DMS153 (cell line): Measurements from ENCODE around the gene POTEC.
"Not testable (repeated sequence)": the region's sequence is repeated elsewhere in the genome, so short reads cannot be mapped to it uniquely, and the experiment has no call there.

ENCODE experiments used
- DNase-seq: peaks from one replicate; lab custom pipeline; 2025; lab: John Stamatoyannopoulos, UW

Gene POTEC

DNA sequence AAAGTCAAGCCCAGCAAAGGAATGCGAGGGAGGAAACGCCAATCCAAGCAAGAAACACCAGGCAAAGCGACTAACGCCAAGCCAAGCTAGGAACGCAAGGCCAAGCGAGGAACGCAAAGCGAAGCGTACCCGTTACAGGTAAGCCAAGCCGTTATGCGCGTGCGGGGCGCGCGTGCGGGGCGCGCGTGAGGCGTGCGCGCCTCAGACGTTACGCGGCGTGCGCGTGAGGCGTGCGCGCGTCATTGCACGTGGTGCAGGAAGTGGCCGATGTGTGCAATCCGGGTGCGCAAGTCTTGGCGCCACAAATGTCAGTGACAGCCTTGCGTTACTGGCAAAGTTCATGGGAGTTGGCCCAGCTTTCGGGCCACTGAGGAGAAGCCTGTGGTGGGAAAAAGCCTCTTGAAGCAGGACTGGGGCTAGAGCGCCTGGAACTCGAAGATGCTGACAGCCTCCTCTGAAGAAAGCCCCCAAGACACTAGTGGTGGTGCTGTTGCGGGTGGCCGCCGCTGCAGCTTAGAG lies at the start of gene POTEC:
POTEC (minus strand) TSS at position 155 of the 519 bp plus-strand sequence. CDS start 454 bp downstream, outside the sequence.
- not testable (repeated sequence) for DNase-seq

DNA sequence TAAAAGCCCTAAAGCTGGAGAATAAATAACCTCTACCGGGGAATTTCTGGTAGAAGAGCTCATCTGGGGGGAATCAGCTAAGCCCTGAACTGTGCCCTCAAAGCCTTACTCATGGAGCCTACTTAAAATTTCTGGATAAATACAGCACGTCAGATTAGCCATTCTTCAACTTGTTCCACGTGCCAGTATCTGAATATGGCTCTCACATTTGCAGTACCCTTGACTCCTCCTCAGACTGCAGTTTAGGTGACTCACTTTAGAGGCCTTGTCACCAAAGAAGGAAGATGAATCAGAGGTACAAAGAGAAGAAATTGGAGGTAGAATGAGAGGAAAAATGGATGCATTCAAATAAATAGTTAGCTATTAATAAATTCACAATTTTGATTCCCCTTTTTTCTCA lies 34.6 kb upstream of the POTEC start:
- DNase-seq, result no peak

DNA sequence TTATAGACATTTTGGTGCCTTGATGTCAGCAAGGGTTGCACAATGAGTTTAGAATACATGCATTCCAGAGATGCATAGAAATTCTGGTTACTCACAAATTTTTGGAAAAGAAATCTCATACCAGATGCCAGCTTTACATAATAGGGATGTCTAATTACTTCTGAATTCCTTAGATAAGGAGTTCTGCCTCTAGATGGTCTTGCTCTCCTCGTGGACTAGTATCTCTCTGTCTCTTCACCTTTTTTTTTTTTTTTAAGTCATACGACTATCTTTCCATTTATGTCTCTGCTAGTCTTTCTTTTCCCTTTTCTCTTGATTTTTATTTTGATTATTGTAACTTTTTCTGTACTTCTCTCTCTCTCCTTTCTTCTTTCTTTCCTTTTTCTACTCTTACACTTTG lies 16.1 kb upstream of the POTEC start:
- DNase-seq, result not testable (repeated sequence)

DNA sequence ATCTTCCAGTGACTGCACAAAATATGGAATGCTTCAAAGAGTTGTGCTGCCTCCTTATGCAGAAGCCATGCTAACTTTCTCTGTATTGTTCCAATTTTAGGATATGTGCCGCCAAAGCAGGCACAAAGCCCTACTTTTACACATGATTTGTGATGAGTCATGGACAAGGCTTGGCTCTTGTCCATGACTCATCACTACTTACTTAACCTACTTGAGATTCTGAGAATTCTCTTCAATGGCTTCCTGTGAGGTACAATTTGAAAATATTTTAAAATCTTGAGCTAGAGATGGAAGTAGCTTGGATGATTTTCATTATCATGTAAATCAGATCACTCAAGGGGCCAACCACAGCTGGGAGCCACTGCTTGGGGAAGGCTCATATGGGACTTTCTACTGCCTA lies 11.7 kb downstream of the POTEC start:
- DNase-seq, result not testable (repeated sequence)

DNA sequence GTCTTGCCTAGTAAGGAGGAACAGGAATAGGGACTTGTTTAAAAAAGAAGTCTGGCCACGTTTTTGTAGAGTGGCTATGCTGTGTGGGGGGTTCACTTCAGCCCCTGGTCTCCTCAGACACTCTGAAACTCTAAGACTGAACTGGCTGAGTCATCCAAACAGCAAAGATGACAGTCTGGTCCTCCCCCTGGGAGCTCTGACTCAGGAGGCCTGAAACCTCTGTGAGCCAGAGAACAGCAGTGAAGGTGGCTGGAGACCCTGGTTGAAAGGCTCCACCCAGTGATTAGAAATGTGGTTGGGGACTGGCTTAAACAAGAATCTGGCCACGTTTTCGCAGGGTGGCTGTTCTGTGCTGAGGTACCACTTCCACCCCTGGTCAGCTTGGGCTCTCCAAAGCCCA lies 32.7 kb downstream of the POTEC start:
- not testable (repeated sequence) for DNase-seq

DNA sequence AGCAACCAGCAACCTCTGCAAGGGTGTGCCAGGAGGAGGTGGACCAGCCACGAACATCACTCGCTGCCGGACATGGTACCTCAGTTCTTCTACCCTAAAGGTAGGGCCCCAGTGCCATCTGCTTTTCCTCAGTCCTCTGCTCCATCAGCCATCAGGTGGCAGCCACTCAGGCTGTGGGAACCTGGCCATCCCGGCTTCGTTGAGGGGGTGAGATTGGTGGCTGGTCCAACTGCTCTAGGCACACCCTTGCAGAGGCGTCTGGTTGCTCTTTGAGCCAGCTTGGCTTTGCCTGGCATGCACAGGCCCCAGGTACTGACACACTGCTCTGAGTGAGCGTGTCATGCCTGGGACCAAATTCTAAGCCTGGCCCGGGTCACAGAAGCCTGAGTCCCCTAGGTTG lies 39.7 kb downstream of the POTEC start:
- not testable (repeated sequence) for DNase-seq

DNA sequence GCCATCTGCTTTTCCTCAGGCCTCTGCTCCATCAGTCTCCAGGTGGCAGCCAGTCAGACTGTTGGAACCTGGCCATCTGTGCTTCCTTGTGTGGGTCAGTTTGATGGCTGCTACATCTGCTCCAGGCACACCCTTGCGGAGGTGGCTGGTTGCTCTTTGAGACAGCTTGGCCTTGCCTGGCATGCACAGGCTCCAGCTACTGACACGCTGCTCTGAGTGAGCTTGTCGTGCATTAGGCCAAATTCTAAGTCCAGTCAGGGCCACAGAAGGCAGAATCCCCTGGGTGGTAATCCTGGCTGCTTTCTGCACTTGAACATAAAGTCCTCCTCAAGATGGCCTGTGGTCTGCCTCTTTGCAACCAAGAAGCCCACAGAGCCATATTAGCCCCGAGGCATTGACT lies 41.5 kb downstream of the POTEC start:
- not testable (repeated sequence) for DNase-seq

DNA sequence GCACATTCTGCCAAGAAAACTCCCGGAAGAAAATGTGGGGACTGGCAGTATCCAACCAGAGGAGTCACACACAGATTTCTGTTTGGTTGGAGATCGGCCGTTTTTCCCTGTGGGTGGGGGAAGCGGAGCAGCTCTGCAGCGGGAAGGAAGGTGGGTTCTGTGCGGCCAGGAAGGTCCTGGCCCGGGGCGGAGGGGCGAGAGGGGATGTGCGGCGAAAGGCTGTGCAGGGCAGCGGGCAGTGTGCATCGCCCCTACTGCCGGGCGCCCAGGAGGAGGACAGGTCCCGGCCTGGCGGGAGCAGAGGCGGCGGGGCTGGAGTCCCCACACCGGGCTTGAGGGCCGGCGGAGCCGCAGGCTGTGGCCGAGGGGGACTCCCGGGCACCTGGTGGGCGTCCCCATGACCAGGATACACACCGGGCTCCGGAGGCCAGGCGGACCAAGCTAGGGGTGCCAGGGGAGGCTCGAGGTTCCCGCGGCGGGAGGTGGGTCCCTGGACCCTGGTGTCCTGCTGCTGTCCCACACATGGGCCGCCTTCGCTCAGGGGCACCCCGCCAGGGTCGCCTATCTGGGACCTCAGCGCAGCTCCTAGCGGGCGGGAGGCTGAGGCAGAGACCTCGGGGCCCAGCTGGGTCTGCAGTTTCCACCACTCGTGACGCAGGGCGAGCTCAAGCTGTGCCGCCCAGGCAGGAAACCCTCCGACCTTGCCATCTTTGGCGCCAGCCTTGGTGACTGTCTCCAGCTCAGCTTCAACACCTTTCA lies 54.0 kb downstream of the POTEC start:
- not testable (repeated sequence) for DNase-seq

DNA sequence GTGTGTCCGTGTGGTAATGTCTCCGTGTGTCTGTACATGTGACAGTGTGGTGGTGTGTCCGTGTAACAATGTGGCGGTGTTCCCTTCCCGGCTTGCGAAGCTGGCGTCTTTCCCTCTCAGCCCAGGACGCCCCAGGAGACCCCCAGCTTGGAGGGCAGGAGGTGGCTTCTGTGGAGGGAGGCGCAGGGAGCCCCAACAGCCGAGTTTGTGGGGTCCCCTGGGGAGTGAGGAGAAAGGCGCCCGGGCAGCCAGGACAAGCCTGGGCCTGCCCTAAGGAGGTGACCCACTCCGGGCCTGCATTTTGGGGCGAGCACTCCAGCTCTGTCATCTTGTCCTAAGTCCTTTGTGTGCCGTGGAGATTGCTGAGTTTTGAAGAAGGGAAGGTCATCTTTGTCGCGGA lies 54.6 kb downstream of the POTEC start:
- DNase-seq, result not testable (repeated sequence)

DNA sequence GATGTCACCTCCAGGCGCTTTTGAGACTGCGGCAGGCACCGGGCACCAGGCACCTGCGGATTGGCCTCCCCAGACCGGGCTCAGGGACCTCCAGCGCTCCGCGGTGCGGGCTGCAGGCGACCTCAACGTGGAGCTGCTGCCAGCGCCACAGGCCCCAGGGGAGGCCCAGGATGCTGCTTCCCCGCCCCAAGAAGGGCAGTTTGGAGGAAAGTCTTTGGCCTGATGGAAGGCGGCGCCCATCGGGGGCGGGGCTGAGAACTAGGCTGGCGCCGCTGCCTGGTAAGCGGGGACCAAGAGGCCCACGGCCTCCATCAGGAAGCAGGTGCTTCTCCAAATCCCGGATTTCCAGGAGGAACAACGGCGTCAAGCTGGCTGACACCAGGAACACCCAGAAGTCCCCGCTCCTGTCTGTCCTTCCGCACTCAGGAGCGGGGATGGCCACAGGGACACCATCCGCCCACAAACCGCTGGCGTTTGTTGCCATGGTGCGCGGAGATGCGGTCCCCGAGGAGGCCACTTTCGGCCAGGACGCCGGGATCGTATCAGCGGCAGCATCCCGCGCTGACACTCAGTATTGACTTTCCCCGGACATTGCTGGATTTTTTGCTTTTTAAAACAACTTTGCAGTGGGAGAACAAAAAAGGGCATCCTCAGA lies 56.3 kb downstream of the POTEC start:
- DNase-seq, result not testable (repeated sequence)

DNA sequence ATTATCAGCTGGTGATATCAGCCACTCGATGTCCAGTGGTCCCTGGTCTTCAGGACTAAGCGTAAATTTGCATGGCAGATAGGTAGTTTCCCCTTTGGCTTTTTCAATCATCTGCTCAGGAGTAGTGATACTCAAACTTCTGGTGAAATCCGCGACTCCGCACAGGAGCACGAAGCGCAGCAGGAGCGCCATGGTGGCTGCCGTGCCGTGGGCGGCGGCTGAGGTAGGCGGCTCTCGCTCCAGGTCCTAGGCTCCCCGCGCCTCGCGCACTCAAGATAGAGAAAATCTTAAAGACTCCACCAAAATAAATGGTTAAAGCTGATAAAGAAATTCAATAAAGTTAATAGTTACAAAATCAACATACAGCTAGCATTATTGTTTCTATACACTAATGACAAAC lies 64.3 kb downstream of the POTEC start:
- not testable (repeated sequence) for DNase-seq

DNA sequence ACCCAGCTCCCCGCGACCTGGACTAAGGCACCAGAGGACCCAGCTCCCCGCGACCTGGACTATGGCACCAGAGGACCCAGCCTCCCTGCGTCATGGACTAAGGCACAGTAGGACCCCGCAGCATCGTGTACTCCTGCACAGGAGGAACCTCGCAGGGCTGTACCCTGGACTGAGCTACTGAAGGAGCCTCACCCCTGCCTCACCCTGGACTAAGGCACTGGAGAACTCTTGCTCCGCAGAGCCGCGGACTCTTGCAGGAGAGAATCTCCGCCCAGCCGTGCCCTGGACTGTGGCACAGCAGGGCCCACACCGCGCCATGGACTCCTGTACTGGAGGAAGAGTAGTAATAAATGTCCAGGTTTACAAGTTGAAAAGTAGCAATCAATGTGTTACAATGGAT lies 67.9 kb downstream of the POTEC start:
- not testable (repeated sequence) for DNase-seq

DNA sequence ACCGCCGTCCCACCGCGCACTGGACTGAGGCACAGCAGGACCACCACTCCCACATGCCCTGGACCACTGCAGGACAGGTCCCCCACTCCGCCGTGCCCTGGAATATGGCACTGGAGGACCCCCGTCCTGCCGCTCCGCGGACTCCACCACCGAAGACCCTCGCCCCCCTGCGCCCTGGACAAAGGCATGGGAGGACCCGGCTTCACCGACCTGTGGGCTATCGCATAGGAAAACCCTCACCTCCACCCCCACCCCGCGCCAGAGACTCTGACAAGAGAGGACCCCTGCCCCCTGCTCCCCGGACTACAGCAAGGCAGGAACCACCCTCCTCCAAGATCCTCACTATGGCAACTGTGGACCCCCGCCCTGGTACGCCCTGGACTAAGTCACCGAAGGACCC lies 68.6 kb downstream of the POTEC start:
- DNase-seq, result not testable (repeated sequence)

DNA sequence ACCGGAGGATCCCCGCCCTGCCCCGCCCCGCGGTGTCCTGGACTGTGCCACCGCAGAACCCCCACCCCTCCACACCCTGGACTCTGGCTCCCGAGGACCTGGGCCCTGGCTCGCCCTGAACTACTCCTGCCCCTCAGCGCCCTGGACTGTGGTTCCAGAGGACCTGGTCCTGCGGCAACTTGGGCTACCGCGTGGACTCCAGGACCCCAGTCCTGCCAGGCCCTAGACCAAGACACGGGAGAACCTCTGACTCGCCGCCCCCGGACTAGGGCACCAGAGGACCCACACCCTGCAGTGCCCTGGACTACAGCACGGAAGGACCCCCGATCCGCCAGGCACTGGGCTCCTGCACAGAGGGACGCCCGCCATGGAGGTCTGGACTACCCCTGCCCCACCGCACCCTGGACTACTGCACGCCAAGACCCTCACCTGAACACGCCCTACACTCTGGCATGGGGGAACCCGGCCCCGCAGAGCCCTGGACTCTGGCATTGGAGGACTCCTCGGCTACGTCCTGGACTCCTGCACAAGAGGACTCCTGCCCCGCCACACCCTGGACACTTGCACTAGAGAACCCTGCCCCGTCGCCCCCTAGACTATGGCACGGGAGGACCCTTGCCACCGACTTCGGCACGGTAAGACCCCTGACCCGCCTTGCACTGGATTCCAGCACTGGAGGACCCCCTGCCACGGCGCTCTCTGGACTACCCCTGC lies 69.2 kb downstream of the POTEC start:
- not testable (repeated sequence) for DNase-seq

DNA sequence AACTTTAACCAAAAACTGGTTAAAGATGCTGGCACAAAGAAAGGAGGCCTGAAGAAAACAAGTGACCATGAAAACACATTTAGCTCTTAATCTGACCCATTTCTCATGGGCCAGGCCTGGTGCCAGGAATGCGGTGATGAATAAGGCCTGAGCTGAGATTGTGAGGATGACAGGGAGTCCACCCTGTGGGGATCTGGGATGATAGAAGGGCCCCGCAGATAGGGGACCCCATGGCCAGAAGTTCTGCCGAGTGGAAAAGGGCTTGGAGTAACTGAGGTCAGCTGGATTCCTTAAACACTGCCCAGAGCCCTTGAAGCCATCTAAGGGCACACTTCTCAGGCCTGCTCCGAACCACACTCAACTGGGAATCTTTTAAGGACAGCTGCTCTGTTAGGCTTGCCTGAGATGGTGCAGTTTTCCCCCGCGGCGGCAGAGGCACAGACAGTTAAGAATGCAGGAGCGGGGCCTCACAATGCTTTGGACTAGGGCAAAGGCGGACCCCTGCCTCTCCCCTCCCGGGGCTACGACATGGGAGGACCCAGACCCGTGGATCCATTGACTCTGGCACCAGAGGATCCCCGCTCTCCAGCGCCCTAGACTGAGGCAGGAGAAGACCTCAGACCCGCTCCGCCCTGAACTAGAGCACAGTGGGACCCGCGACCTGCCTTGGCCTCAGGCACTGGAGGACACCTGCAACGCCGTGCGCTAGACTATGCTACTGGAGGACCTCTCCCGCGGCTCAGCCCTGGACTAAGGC lies 70.0 kb downstream of the POTEC start:
- DNase-seq, result not testable (repeated sequence)

DNA sequence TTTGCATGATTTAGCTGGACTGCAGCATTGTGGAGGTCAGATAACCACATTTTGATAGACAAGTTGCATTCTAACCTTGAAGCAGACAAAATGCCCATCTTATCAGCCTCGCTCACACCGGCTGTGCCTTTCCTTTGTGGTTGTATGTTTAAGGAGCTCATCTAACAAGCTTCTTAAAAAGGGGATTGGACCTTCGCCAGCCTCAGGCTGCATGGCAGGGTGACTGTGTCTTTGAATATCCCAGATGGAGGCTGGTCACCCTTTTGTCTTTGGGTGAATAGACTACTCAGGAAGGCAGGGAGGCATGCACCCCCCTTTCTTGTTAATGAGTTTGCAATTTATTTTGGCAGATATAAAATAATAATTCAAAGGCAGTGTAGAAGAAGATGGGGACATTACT lies 72.1 kb downstream of the POTEC start:
- DNase-seq, result not testable (repeated sequence)

DNA sequence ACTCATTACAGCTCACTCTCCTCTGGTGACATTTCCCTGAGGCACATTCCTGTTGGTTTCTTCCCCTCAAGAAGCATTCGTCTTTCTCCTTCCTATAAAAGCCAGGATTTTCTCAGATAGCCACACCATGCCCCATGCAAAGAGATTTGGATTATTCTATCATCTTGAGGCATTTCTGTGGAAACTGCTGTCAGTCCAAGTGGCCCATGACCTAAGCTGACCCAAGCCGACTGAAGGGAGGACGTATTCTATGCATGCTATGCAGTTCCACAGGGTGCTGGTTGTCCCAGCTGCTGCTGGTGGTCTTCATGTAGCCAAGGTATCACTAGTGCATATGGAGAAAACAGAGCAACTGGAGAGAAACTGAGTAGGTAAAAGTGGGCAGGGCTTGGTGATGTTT lies 73.0 kb downstream of the POTEC start:
- not testable (repeated sequence) for DNase-seq

DNA sequence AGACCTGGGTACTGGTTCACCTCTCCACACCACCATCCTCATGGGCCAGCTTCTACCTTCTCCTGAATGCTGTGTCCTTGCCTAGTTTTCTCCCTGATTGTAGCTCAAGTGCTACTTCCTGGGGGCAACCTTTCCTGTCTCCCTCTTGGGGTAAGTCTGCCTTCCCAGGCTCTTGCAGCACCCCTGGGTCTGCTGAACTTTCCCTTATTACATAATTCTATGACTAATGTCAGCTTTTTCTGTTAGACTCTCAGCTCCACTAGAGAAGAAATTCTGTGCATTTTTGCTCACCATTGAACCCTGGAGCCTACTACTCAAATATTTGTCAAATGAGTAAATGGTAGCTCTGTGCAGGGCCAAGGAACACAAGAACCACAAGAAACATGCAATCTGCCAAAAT lies 73.4 kb downstream of the POTEC start:
- not testable (repeated sequence) for DNase-seq

DNA sequence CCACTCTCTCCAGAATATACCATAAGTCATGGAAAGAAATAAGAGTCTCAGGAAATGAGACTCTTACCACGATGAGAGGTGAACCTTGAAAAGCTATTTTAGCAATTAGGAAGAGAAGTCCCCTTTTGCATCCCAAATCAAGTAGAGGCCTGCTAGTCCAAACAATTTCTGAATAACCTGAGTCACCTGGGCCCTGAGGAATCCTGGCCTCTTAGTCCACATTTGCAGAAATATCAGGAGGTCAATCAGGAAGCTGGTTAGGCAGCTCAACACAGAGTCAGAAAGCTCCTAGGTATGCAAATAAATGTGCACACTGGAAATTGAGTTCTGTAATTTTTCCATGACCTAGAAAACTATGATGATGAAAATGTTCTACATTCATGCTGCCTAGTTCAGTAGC lies 77.4 kb downstream of the POTEC start:
- DNase-seq, result not testable (repeated sequence)
